ENCODE measurements around the gene NFKBIL1.

The NFKBIL1 gene

GRCh38 chr6:31534521-31535040 lies 12.8 kb upstream of the NFKBIL1 start:
- Histone ChIP-seq H3K9me3 (ENCODE audit: control insufficient read depth in 2 of 2, low read length in 2 of 2) (no peaks in the 10 kb centered on the region), H3K27ac (ENCODE audit: low read depth in 2 of 2, low read length in 2 of 2) (no peak overlapping the region), H3K9ac (ENCODE audit: low read depth in 1 of 2, low read length in 2 of 2) (no peak overlapping the region), H3K36me3 (ENCODE audit: control insufficient read depth in 2 of 2, insufficient read depth in 2 of 2, low read length in 2 of 2) (peaks cover 81 to 86% of the 10 kb centered on the region in 2 donors), H3K4me1 (ENCODE audit: control insufficient read depth in 2 of 2, insufficient read depth in 2 of 2, low read length in 2 of 2) (peaks cover 5 to 9% of the 10 kb centered on the region in 2 donors), H3K4me3 (ENCODE audit: low read length in 2 of 2) (no peak overlapping the region), H3K27me3 (ENCODE audit: control insufficient read depth in 2 of 2, insufficient read depth in 2 of 2, low read length in 2 of 2) (no peaks in the 10 kb centered on the region)

DNA sequence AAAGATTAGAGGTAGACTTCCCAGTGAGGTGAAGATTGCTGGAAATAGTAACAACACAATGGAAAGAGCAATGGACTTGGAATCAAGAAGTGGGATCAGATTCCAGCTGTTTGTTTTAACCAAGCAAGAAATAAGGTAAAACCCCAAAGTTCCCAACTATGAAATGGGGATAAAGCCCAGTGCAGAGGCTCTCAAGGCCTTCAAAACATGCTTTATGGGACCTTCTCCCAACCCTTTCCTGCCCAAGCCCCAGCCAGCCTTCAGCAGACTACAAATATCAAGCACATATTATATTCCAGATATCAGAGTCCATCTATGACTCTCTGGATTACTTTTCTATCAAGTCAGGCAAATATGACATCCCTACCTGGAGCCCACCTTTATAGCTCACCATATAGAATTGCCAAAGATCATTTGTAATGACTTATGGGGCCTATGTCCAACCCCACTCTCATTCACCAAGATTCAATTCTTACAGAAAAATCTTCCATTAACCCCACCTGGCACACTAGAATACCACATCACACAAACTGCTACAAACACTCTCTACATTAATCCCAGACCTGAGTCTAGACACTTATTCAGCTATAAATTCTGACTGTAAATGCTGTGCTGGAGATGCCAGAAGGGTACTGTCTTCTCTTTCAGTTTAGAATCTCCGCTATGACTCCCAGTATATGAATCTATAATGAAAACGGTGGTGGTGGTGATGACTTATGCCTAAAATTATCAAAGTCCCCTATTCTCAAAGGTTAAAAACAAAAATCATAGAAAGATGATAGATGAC lies 11.7 kb upstream of the NFKBIL1 start:
- H3K4me3 ChIP-seq (ENCODE audit: low read length in 2 of 2) = no peak overlapping the region
- H3K9ac ChIP-seq (ENCODE audit: low read depth in 1 of 2, low read length in 2 of 2) = no peak overlapping the region
- peaks cover 15 to 21% of the 10 kb centered on the region in 2 donors for H3K4me1 ChIP-seq (ENCODE audit: control insufficient read depth in 2 of 2, insufficient read depth in 2 of 2, low read length in 2 of 2)
- H3K27me3 ChIP-seq (ENCODE audit: control insufficient read depth in 2 of 2, insufficient read depth in 2 of 2, low read length in 2 of 2) = no peaks in the 10 kb centered on the region
- H3K36me3 ChIP-seq (ENCODE audit: control insufficient read depth in 2 of 2, insufficient read depth in 2 of 2, low read length in 2 of 2) = peaks cover 79 to 86% of the 10 kb centered on the region in 2 donors
- H3K27ac ChIP-seq (ENCODE audit: low read depth in 2 of 2, low read length in 2 of 2) = no peak overlapping the region
- no peaks in the 10 kb centered on the region for H3K9me3 ChIP-seq (ENCODE audit: control insufficient read depth in 2 of 2, low read length in 2 of 2)

- peaks cover 18 to 26% of the 10 kb centered on the region in 2 donors for H3K4me1 ChIP-seq (ENCODE audit: control insufficient read depth in 2 of 2, insufficient read depth in 2 of 2, low read length in 2 of 2)
Observed at GRCh38 chr6:31538805-31539400, 8.5 kb upstream of the NFKBIL1 start.

GRCh38 chr6:31540640-31541039 lies 6.8 kb upstream of the NFKBIL1 start:
- peaks cover 35 to 39% of the 10 kb centered on the region in 2 donors for H3K36me3 ChIP-seq (ENCODE audit: control insufficient read depth in 2 of 2, insufficient read depth in 2 of 2, low read length in 2 of 2)
- peak overlapping the region; percentile 96 to 98 for H3K4me3 ChIP-seq (ENCODE audit: low read length in 2 of 2)
- peak overlapping the region; percentile 92 to 96 for H3K9ac ChIP-seq (ENCODE audit: low read depth in 1 of 2, low read length in 2 of 2)
- no peaks in the 10 kb centered on the region for H3K27me3 ChIP-seq (ENCODE audit: control insufficient read depth in 2 of 2, insufficient read depth in 2 of 2, low read length in 2 of 2)
- peak overlapping the region; percentile 92 to 93 for H3K27ac ChIP-seq (ENCODE audit: low read depth in 2 of 2, low read length in 2 of 2)
- H3K4me1 ChIP-seq (ENCODE audit: control insufficient read depth in 2 of 2, insufficient read depth in 2 of 2, low read length in 2 of 2) = peaks cover 18 to 26% of the 10 kb centered on the region in 2 donors
- no peaks in the 10 kb centered on the region for H3K9me3 ChIP-seq (ENCODE audit: control insufficient read depth in 2 of 2, low read length in 2 of 2)

More at GRCh38 chr6:31538805-31539400, 8.5 kb upstream of the NFKBIL1 start:
- Histone ChIP-seq H3K36me3 (ENCODE audit: control insufficient read depth in 2 of 2, insufficient read depth in 2 of 2, low read length in 2 of 2) (peaks cover 52 to 57% of the 10 kb centered on the region in 2 donors), H3K27ac (ENCODE audit: low read depth in 2 of 2, low read length in 2 of 2) (no peak overlapping the region), H3K9ac (ENCODE audit: low read depth in 1 of 2, low read length in 2 of 2) (no peak overlapping the region), H3K9me3 (ENCODE audit: control insufficient read depth in 2 of 2, low read length in 2 of 2) (no peaks in the 10 kb centered on the region), H3K27me3 (ENCODE audit: control insufficient read depth in 2 of 2, insufficient read depth in 2 of 2, low read length in 2 of 2) (no peaks in the 10 kb centered on the region), H3K4me3 (ENCODE audit: low read length in 2 of 2) (no peak overlapping the region)

DNA sequence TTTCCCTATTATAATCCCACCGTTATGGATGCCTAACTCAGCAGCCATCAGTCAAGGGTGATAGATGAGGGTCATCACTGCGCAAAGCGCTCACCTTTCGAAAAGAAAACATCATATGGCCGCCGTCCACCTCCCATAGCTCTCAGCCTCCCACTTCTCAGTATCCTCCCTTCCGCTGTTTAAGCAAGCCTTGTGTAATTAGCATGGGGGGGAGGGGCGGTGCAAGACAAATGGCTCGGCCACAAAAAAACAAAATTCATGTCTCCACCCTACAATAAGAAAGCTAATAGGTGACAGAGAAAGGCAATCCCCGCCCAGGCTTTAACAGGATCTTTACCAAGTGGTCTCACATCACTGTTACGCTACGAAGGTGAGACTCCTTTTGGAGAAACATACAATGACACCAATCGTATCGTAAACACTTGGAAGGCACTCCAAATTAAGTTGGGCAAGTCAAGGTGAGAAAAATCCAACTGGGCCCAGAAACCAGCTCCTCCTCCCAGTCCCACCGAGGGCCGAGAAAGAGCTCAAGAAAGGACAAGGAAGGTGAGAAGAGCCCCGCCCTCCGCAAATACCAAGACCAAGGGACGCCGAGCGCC lies 6.2 kb upstream of the NFKBIL1 start:
- peaks cover 18 to 29% of the 10 kb centered on the region in 2 donors for H3K4me1 ChIP-seq (ENCODE audit: control insufficient read depth in 2 of 2, insufficient read depth in 2 of 2, low read length in 2 of 2)

GRCh38 chr6:31541658-31542521 lies 5.5 kb upstream of the NFKBIL1 start, which contains the start of gene DDX39B:
Gene DDX39B, minus strand, starts transcription at chr6:31542003. Its CDS starts 1,471 bp downstream, at chr6:31540532.
- peak within 1 kb of the TSS; percentile 92 to 93 for H3K27ac ChIP-seq (ENCODE audit: low read depth in 2 of 2, low read length in 2 of 2)
- H3K36me3 ChIP-seq (ENCODE audit: control insufficient read depth in 2 of 2, insufficient read depth in 2 of 2, low read length in 2 of 2) = peaks cover 24 to 27% of the 10 kb centered on the region in 2 donors
- H3K4me1 ChIP-seq (ENCODE audit: control insufficient read depth in 2 of 2, insufficient read depth in 2 of 2, low read length in 2 of 2) = peaks cover 23 to 29% of the 10 kb centered on the region in 2 donors
- no peaks in the 10 kb centered on the region for H3K27me3 ChIP-seq (ENCODE audit: control insufficient read depth in 2 of 2, insufficient read depth in 2 of 2, low read length in 2 of 2)
- H3K4me3 ChIP-seq (ENCODE audit: low read length in 2 of 2) = peak within 1 kb of the TSS; percentile 96 to 98
- H3K9me3 ChIP-seq (ENCODE audit: control insufficient read depth in 2 of 2, low read length in 2 of 2) = no peaks in the 10 kb centered on the region
- H3K9ac ChIP-seq (ENCODE audit: low read depth in 1 of 2, low read length in 2 of 2) = peak within 1 kb of the TSS; percentile 92 to 96

More for the DNA sequence above, 6.2 kb upstream of the NFKBIL1 start:
- Histone ChIP-seq H3K36me3 (ENCODE audit: control insufficient read depth in 2 of 2, insufficient read depth in 2 of 2, low read length in 2 of 2) (peaks cover 30 to 34% of the 10 kb centered on the region in 2 donors), H3K27me3 (ENCODE audit: control insufficient read depth in 2 of 2, insufficient read depth in 2 of 2, low read length in 2 of 2) (no peaks in the 10 kb centered on the region), H3K27ac (ENCODE audit: low read depth in 2 of 2, low read length in 2 of 2) (peak overlapping the region; percentile 92 to 93), H3K9me3 (ENCODE audit: control insufficient read depth in 2 of 2, low read length in 2 of 2) (no peaks in the 10 kb centered on the region), H3K4me3 (ENCODE audit: low read length in 2 of 2) (peak overlapping the region; percentile 96 to 98), H3K9ac (ENCODE audit: low read depth in 1 of 2, low read length in 2 of 2) (peak overlapping the region; percentile 92 to 96)

DNA sequence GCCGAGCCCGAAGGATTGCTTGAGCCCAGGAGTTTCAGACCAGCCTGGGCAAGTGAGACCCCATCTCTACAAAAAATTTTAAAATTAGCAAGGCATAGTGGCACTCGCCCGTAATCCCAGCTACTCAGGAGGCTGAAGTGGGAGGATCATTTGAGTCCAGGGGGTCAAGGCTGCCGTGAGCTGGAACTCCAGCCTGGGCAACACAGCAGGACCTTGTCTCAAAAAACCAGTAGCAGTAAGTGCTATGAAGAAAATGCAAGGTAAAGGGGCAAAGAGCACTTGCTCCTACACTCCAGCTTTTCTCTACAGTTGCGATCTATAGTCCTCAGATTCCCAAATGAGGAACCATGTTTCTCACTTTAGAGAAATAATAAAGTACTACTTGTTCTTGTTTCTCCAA lies 3.8 kb upstream of the NFKBIL1 start:
- H3K4me1 ChIP-seq (ENCODE audit: control insufficient read depth in 2 of 2, insufficient read depth in 2 of 2, low read length in 2 of 2) = peaks cover 33 to 39% of the 10 kb centered on the region in 2 donors
- no peak overlapping the region for H3K4me3 ChIP-seq (ENCODE audit: low read length in 2 of 2)
- H3K36me3 ChIP-seq (ENCODE audit: control insufficient read depth in 2 of 2, insufficient read depth in 2 of 2, low read length in 2 of 2) = peaks cover 17% of the 10 kb centered on the region in 2 donors
- no peak overlapping the region for H3K9ac ChIP-seq (ENCODE audit: low read depth in 1 of 2, low read length in 2 of 2)
- no peak overlapping the region for H3K27ac ChIP-seq (ENCODE audit: low read depth in 2 of 2, low read length in 2 of 2)
- H3K27me3 ChIP-seq (ENCODE audit: control insufficient read depth in 2 of 2, insufficient read depth in 2 of 2, low read length in 2 of 2) = no peaks in the 10 kb centered on the region
- H3K9me3 ChIP-seq (ENCODE audit: control insufficient read depth in 2 of 2, low read length in 2 of 2) = no peaks in the 10 kb centered on the region

DNA sequence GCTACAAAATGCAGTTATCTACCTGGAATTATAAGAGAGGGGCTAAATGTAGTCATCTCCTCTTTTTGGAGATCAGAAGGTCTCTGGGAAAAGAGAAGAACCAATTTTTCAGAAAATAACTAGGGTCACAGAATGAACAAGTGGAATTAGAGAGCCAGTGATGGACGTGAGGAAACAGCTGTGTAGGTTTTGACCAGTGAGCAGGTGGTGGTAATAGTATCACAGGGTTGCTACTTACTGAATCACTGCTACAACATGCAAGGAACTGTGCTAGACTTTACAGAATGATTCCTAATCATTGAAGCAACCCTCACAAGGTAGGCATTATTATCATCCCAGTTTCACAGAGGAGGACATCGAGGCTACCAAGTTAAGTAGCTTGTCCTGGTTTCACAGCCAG lies 2.7 kb upstream of the NFKBIL1 start:
- Histone ChIP-seq H3K9ac (ENCODE audit: low read depth in 1 of 2, low read length in 2 of 2) (no peak overlapping the region), H3K9me3 (ENCODE audit: control insufficient read depth in 2 of 2, low read length in 2 of 2) (no peaks in the 10 kb centered on the region), H3K36me3 (ENCODE audit: control insufficient read depth in 2 of 2, insufficient read depth in 2 of 2, low read length in 2 of 2) (peaks cover 10 to 12% of the 10 kb centered on the region in 2 donors), H3K27ac (ENCODE audit: low read depth in 2 of 2, low read length in 2 of 2) (no peak overlapping the region), H3K27me3 (ENCODE audit: control insufficient read depth in 2 of 2, insufficient read depth in 2 of 2, low read length in 2 of 2) (no peaks in the 10 kb centered on the region), H3K4me1 (ENCODE audit: control insufficient read depth in 2 of 2, insufficient read depth in 2 of 2, low read length in 2 of 2) (peaks cover 27 to 31% of the 10 kb centered on the region in 2 donors), H3K4me3 (ENCODE audit: low read length in 2 of 2) (no peak overlapping the region)

DNA sequence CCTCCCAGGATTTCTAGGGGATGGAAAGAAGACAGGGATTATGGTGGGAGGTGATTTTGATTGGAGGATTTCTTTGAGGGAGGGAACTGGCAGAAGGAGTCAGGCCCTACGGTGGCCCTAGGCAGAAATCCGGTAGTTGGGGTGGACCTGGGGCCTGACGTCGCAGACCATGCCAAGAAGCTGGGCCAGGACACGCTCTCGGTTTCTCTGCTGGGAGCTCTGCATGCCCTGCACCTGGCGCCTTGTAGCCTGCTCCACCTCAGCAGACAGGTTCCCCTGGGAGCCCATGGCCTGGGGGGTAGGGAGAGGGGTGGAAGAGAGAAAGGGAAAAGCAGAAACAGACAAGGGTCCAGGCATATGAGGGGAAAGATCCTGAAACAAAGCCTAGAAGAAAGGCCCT lies 2.1 kb upstream of the NFKBIL1 start:
- H3K27me3 ChIP-seq (ENCODE audit: control insufficient read depth in 2 of 2, insufficient read depth in 2 of 2, low read length in 2 of 2) = no peaks in the 10 kb centered on the region
- H3K9ac ChIP-seq (ENCODE audit: low read depth in 1 of 2, low read length in 2 of 2) = no peak overlapping the region
- H3K4me1 ChIP-seq (ENCODE audit: control insufficient read depth in 2 of 2, insufficient read depth in 2 of 2, low read length in 2 of 2) = peaks cover 22 to 25% of the 10 kb centered on the region in 2 donors
- peaks cover 4 to 6% of the 10 kb centered on the region in 2 donors for H3K36me3 ChIP-seq (ENCODE audit: control insufficient read depth in 2 of 2, insufficient read depth in 2 of 2, low read length in 2 of 2)
- no peak overlapping the region for H3K27ac ChIP-seq (ENCODE audit: low read depth in 2 of 2, low read length in 2 of 2)
- H3K4me3 ChIP-seq (ENCODE audit: low read length in 2 of 2) = no peak overlapping the region
- H3K9me3 ChIP-seq (ENCODE audit: control insufficient read depth in 2 of 2, low read length in 2 of 2) = no peaks in the 10 kb centered on the region

Data from mucosa of rectum (tissue), 2 donors.